HG03097 (cell line): Measurements from ENCODE around the gene INHBC.
"Not testable (repeated sequence)": the region's sequence is repeated elsewhere in the genome, so short reads cannot be mapped to it uniquely, and the experiment has no call there.

Experiments used
- ATAC-seq: cut with Tn5 transposase; IDR thresholded peaks from one replicate; pipeline ENCODE4 v1.9.1; 2021; ENCODE audit not compliant: unreplicated experiment, low FRiP score

INHBC gene, protein sequence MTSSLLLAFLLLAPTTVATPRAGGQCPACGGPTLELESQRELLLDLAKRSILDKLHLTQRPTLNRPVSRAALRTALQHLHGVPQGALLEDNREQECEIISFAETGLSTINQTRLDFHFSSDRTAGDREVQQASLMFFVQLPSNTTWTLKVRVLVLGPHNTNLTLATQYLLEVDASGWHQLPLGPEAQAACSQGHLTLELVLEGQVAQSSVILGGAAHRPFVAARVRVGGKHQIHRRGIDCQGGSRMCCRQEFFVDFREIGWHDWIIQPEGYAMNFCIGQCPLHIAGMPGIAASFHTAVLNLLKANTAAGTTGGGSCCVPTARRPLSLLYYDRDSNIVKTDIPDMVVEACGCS

DNA sequence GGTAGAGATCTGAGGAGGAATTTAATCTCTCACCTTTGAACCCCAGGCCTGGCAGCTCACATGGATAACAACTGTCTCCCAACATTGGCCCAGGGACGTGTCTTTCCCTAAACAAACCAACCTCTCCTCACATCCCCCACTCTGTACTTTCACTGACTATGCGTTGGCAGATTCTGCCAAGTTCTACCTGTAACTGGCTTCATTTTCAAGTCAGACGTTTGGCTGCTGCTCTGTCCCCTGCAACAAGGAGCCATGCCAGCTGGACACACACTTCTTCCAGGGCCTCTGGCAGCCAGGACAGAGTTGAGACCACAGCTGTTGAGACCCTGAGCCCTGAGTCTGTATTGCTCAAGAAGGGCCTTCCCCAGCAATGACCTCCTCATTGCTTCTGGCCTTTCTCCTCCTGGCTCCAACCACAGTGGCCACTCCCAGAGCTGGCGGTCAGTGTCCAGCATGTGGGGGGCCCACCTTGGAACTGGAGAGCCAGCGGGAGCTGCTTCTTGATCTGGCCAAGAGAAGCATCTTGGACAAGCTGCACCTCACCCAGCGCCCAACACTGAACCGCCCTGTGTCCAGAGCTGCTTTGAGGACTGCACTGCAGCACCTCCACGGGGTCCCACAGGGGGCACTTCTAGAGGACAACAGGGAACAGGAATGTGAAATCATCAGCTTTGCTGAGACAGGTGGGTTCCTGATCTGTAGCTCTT lies at the start of gene INHBC:
TSS of gene INHBC (plus strand) at position 268 of the 707 bp plus-strand sequence. CDS start at position 371, 103 bp downstream.
- no peak for ATAC-seq

DNA sequence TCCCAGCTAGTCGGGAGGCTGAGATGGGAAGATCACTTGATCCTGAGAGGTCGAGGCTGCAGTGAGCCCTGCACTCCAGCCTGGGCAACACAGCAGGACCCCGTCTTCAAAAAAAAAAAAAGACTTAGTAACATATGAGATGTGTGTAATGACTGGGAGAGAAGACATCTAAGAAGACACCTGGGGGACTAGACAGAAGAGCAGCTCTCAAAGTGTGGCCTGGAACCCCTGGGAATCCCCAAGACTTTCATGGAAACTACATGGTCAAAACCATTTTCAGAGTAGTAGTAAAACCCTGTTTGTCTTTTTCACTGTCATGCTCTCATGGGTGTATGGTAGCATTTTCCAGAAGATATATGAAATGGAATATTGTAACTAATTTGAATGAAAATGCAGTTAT lies 49.0 kb upstream of the INHBC start:
- no peak for ATAC-seq

DNA sequence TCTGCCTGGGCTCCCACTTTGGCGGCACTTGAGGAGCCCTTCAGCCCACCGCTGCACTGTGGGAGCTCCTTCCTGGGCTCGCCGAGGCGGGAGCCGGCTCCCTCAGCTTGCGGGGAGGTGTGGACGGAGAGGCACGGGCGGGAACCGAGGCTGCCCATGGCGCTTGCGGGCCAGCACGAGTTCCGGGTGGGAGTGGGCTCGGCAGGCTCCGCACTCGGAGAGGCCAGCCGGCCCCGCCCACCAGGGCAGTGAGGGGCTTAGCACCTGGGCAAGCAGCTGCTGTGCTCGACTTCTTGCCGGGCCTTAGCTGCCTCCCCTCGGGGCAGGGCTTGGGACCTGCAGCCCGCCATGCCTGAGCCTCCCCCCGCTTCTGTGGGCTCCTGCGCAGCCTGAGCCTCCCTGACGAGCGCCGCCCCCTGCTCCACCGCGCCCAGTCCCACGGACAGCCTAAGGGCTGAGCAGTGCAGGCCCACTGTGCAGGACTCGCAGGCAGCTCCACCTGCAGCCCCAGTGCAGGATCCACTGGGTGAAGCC lies 48.3 kb upstream of the INHBC start:
- no peak for ATAC-seq

DNA sequence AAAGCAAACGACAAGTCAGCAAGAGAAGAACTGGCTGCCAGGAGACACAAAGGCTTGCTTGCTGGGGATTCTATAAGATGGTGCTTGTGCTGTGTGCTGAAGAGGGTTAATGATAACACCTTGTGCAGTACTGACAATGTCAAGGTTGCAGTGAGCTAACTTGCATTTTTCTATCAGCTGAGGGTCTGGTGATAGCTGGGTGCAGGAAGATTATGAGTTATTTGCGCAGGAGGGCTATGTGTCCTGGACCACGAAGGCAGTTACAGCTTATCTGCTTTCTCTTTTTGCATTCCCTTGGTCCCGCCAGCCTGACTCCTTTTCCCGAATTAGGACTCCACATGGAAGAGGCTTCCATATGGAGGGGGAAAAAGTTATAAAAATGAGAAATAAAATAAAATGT lies 46.2 kb upstream of the INHBC start:
- no peak for ATAC-seq

DNA sequence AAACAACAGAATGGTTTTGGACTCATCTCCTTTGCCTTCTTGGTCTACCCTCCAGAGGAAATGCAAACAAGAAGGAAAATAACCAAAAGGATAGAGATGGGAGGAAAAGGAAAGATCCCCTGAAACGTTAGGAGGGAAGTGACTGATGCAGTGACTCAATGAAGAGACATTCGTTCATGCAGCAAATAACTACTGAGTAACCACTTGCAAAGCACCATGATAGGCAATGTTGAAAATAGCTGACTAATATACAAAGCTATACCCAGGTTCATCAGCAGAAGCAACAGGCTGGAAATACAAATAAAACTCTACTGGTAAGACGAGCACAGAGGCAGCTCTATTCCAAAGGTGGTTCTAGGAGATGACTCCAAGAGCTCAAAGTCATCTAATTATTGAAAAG lies 45.6 kb upstream of the INHBC start:
- no peak for ATAC-seq

DNA sequence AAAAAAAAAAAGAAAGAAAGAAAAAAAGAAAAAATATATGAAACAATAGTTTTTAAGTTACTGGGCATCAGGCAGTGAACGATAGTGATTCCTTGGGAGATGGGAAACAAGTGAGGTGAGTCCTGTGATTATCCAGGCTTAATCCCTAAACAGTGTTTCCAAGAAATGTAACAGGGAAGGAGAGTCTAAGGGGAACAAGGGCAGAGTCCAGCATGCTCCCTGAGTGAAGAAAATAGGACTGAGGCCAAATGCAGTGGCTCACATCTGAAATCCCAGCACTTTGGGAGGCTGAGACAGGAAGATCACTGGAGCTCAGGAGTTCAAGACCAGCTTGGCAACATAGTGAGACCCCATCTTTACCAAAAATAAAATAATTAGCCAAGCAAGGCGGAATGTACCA lies 44.4 kb upstream of the INHBC start:
- ATAC-seq, result no peak

DNA sequence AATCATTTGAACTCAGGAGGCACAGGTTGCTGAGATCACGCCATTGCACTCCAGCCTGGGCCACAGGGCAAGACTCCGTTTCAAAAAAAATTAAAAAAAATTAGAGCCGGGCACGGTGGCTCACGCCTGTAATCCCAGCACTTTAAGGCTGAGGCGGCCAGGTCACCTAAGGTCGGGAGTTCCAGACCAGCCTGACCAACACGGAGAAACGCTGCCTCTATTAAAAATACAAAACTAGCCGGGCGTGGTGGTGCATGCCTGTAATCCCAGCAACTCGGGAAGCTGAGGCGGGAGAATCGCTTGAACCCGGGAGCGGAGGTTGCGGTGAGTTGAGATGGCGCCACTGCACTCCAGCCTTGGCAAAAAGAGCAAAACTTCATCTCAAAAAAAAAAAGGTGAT lies 39.5 kb upstream of the INHBC start:
- no peak for ATAC-seq

DNA sequence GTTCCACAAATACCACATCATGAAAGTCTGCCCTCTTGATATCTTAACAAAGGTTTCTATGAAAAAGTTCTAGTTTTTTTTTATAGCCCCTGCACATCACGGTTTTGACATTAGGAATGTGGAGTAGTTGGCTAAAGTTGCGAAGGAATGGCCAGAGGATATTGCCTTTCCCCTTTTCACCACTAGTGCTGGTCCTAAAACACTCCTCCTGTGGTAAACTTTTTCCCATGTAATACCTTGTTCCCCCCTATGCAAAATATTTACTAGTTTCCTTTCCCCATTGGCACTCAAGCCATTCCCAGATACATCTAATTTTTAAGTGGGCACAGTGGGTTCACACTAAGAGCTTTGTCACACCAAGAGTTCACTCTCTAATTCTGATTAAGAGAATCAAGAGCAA lies 37.1 kb upstream of the INHBC start:
- ATAC-seq, result no peak

DNA sequence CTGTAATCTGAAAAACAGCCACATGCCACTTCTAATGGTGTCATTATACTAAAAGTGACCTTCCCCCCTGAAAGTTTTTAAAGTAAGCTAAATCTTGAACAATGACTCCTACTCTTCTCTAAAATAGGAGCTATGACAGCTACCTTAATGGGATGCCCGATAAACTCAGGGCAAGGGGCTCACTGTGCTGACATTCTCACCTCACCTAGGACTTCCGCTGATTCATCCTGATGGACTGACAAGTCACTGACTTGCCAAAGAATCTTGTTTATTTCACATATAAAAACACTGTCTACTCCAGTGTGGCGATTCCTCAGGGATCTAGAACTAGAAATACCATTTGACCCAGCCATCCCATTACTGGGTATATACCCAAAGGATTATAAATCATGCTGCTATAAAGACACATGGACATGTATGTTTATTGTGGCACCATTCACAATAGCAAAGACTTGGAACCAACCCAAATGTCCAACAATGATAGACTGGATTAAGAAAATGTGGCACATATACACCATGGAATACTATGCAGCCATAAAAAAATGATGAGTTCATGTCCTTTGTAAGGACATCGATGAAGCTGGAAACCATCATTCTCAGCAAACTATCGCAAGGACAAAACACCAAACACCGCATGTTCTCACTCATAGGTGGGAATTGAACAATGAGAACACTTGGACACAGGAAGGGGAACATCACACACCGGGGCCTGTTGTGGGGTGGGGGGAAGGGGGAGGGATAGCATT lies 34.7 kb upstream of the INHBC start:
- not testable (repeated sequence) for ATAC-seq

DNA sequence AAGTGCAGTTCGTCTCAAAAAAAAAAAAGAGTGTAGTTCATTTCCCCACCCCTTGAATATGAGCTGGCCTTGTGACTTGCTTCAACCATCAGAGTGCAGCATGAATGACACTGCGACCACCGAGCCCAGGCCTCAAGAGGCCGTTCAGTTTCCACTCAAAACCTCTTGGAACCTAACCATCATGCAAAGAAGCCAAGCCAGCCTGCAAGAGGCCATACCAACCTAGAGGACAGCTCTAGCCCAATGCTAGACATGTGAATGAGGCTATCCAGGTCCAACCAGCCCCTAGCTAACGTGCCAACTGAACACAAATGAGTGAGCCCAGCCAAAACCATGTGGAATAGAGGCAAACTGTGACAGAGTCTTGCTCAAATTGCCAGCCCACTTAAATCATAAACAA lies 33.4 kb upstream of the INHBC start:
- ATAC-seq, result no peak

DNA sequence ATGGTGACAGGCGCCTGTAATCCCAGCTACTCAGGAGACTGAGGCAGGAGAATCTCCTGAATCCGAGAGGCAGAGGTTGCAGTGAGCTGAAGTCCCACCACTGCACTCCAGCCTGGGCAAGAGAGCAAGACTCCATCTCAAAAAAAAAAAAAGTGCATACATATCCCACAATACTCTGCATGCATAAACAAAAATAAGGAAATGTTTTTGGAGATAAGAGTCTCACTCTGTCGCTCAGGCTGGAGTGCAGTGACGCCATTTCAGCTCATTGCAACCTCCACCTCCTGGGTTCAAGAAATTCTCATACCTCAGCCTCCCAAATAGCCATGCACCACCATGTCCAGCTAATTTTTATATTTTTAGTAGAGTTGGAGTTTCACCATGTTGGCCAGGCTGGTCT lies 32.4 kb upstream of the INHBC start:
- not testable (repeated sequence) for ATAC-seq

DNA sequence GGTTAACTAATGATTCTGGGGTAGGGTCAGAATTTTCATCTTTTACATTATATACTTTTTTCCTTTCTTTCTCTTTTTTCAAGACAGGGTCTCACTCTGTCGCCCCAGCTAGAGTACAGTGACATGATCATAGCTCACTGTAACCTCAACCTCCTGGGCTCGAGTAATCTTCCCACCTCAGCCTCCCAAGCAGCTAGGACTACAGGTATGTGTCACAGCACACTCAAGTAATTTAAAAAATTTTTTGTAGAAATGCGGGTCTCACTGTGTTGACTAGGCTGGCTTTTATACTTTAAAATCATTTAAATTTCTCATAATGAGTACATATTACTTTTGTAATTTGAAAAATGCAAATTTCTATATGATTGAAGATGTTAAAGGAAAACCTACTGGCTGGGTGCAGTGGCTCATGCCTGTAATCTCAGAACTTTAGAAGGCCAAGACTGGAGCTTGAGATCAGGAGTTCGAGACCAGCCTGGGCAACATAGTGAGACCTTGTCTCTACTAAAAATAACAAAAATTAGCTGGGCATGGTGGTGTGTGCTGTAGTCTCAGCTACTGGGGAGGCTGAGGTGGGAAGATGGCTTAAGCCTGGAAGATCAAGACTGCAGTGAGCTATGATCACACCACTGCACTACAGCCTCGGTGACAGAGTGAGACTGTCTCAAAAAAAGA lies 29.5 kb upstream of the INHBC start:
- no peak for ATAC-seq

DNA sequence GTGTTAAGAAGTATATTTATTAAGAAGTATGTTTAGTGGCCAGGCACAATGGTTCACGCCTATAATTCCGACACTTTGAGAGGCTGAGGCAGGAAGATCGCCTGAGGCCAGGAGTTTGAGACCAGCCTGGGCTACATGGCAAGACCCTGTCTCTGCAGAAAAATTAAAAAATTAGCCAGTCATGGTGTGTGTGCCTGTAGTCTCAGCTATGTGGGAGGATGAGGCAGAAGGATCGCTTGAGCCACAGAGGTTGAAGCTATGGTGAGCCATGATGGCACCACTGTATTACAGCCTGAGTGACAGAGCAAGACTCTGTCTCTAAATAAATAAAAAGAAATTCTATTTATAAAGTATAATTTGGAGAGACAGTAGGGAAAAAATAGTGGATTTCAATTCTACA lies 24.1 kb upstream of the INHBC start:
- no peak for ATAC-seq

DNA sequence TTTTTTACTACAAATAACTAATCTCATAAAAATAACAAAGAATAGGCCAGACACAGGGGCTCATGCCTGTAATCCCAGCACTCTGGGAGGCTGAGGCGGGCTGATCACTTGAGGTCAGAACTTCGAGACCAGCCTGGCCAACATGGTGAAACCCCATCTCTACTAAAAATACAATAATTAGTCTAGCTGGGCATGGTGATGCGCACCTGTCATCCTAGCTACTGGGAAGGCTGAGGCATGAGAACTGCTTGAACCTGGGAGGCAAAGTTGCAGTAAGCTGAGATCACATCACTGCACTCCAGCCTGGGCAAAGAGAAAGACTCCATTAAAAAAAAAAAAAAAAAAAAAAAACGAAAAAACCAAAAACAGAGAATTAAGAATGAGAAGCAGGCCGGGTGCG lies 20.4 kb upstream of the INHBC start:
- not testable (repeated sequence) for ATAC-seq

DNA sequence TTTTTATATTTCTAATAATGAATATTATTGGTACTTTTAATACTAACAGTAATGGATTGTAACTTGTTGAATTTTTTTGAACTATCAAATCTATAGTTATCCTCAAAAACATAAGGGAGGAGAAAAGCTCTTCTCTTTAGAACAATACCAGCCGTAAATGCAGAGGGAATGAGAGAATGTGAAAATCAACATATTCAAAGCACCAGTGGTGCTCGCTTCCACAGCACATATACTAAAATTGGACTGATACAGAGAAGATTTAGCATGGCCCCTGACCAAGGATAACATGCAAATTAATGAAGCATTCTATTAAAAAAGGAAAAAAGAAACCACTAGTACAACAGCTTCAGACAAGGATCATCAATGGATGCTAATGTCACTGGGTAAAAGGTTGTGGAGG lies 19.5 kb upstream of the INHBC start:
- no peak for ATAC-seq

DNA sequence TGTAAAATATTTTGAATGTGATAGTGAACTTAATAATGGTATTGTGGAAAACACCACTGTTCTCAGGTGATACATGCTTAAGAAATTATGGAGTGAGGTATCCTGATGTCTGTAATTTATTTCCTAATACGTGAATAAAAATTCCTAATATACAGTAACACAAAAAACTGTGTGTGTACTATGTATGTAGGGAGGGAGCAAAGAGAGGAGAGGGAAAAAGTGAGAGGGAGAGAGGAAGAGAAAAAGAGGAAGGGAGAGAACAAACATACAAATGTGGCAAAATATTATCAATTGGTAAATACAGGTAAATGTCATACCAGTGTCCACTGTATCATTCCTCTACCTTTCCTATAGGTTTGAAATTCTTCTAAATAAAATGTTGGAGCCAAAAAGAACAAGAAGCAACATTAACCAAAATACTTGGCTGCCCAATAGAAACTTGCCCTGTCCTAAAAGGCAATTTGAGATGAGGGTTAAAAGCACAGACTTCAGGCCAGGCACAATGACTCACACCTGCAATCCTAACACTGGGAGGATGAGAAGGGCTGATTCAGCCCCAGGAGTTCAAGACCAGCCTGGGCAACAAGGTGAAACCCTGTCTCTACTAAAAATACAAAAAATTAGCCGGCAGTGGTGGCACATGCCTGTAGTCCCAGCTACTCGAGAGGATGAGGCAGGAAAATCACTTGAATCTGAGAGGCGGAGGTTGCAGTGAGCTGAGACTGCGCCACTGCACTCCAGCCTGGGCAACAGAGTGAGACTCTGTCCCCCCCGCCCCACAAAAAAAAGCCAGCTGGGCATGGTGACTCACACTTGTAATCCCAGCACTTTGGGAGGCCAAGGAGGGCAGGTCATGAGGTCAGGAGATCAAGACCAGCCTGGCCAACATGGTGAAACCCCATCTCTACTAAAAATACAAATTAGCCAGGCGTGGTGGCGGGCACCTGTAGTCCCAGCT lies 18.3 kb upstream of the INHBC start:
- ATAC-seq, result no peak

DNA sequence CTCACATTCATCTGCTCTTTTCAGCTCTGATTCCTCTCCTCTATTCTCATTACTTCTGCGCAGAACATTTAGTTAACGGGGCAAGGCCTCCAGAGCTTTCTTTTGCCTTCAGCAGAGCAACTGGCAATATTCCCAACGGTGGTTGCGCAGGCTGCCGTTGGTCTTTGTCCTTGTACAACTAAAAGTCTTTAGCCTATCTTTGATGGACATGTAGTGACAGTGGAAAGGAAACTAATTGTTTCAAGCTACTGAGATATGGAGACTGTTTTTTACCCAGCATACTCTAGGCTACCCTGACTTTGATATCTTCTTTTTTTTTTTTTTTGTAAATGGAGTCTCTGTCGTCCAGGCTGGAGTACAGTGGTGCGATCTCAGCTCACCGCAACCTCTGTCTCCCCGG lies 16.3 kb upstream of the INHBC start:
- no peak for ATAC-seq

DNA sequence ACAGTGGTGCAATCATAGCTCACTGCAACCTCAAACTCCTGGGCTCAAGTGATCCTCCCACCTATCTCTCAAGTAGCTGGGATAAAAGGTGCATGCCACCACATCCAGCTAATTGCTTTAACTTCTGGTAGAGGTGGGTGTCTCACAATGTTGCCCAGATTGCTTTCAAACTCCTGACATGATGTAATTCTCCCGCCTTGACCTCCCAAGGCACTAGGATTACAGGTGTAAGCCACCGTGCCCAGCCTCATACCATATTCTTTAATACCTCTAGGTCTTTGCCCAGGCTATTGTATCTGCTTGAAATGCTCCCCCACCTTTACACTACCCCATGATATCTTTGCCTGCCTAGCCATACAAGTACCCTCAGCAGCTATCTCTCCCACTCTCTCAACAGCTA lies 15.1 kb upstream of the INHBC start:
- no peak for ATAC-seq

DNA sequence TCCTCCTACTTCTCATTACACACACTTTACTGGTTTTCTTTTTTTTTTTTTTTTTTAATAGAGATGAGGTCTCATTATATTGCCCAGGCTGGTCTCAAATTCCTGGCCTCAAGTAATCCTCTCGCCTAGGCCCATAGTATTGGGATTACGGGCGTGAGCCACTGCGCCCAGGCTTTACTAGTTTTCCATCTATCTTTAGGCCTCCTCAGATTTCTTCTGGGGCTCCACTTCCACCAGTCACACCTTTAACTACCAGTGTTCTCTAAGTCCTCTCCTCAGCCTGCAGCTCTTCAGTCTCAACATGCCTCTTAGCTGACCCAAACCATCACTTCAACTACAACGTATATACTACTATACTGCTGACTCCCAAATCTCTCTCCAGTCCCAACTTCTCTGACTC lies 14.1 kb upstream of the INHBC start:
- ATAC-seq, result no peak

DNA sequence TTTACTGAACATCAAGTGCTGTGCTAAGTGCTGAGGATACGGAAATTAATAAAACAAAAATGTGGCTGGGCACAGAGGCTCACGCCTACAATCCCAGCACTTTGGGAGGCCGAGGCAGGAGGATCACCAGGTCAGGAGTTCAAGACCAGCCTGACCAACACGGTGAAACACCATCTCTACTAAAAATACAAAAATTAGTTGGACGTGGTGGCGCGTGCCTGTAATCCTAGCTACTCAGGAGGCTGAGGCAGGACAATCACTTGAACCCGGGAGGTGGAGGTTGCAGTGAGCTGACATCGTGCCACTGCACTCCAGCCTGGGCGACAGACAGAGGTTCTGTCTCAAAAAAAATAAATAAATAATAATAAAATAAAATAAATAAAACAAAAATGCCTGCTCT lies 7.6 kb upstream of the INHBC start:
- ATAC-seq, result not testable (repeated sequence)
